OCI-LY7 (cell line): ENCODE data around the gene APCDD1L. TPM values are rescaled to one million over a fixed set of nuclear protein-coding genes. Genes with fewer than 3 reads are reported as not detected.

Source experiments
- BruUV-seq: library from RNA; stranded (reverse); fragments of 400-500 nt; replicated peaks from 2 replicates; lab custom pipeline; 2021; lab: Mats Ljungman, UMichigan
- CTCF ChIA-PET: fragments of 300-600 bp; sonication (Branson Sonifier 250); formaldehyde crosslinking; loops from one replicate; lab custom pipeline; 2022; ENCODE audit warnings: antibody characterized with exemption; ENCODE audit not compliant: unreplicated experiment; lab: Charles Lee
- POLR2A ChIA-PET: fragments of 300-600 bp; sonication (Branson Sonifier 250); formaldehyde crosslinking; loops from one replicate; lab custom pipeline; 2022; ENCODE audit warnings: antibody characterized with exemption; lab: Charles Lee
- DNase-seq: peaks from one replicate; pipeline ENCODE4 v3.0.0-alpha.2; 2015; ENCODE audit warnings: low spot score
- H2AFZ ChIP-seq: fragments of 200-600 bp; sonication (generic), shearing (Covaris generic); 2 replicates; pipeline ENCODE4 v1.6.1; 2014; ENCODE audit warnings: mild to moderate bottlenecking, antibody characterized with exemption, low read length, moderate library complexity
- H3K27ac ChIP-seq: fragments of 200-600 bp; sonication (generic); 2 replicates; pipeline ENCODE4 v1.5.1; 2014; ENCODE audit warnings: mixed run types, low read depth, mild to moderate bottlenecking, moderate library complexity, low read length, inconsistent platforms; ENCODE audit not compliant: poor library complexity, severe bottlenecking
- H3K36me3 ChIP-seq: fragments of 200-600 bp; sonication (generic); 2 replicates; pipeline ENCODE4 v1.6.1; 2014; ENCODE audit warnings: mild to moderate bottlenecking, antibody characterized with exemption, low read length, moderate library complexity, mixed read lengths; ENCODE audit not compliant: insufficient read depth
- H3K4me1 ChIP-seq: fragments of 200-600 bp; sonication (generic); 2 replicates; pipeline ENCODE4 v1.5.1; 2014; ENCODE audit warnings: mild to moderate bottlenecking, low read length; ENCODE audit not compliant: insufficient read depth, poor library complexity, severe bottlenecking
- H3K4me2 ChIP-seq: fragments of 200-600 bp; sonication (generic); 2 replicates; pipeline ENCODE4 v1.6.1; 2014; ENCODE audit warnings: mild to moderate bottlenecking, low read length
- H3K4me3 ChIP-seq: fragments of 200-600 bp; sonication (generic); 2 replicates; pipeline ENCODE4 v1.5.1; 2014; ENCODE audit warnings: mild to moderate bottlenecking, low read depth, low read length; ENCODE audit not compliant: poor library complexity, severe bottlenecking
- H3K79me2 ChIP-seq: fragments of 200-600 bp; sonication (generic); 2 replicates; pipeline ENCODE4 v1.6.1; 2016; ENCODE audit warnings: low read depth, mild to moderate bottlenecking, low read length, moderate library complexity, mixed read lengths; ENCODE audit not compliant: insufficient read depth
- H3K9me2 ChIP-seq: fragments of 200-600 bp; sonication (generic); 2 replicates; pipeline ENCODE4 v1.6.1; 2016; ENCODE audit warnings: mild to moderate bottlenecking, low read length, mixed read lengths; ENCODE audit not compliant: insufficient read depth
- H3K9me3 ChIP-seq: fragments of 200-600 bp; sonication (generic); 2 replicates; pipeline ENCODE4 v1.6.1; 2014; ENCODE audit warnings: mild to moderate bottlenecking, mixed run types, low read length, mixed read lengths
- H4K20me1 ChIP-seq: fragments of 200-600 bp; sonication (generic); 2 replicates; pipeline ENCODE4 v1.6.1; 2014; ENCODE audit warnings: mild to moderate bottlenecking, antibody characterized with exemption, low read length, moderate library complexity, mixed read lengths; ENCODE audit not compliant: insufficient read depth
- EZH2phosphoT487 ChIP-seq: fragments of 200-600 bp; sonication (generic); IDR thresholded peaks from 2 replicates; pipeline ENCODE4 v1.6.1; 2018; ENCODE audit warnings: low read depth, borderline replicate concordance, mild to moderate bottlenecking, mixed run types, antibody characterized with exemption, low read length, moderate library complexity, mixed read lengths
- intact Hi-C: fragments of 100-400 bp; cut with micrococcal nuclease; formaldehyde crosslinking; loops from one replicate; pipeline ENCODE4 v1.10.0; 2022; ENCODE audit not compliant: unreplicated experiment
- total RNA-seq, 2 experiments: library from RNA; depleted of rRNA in 1 of 2; stranded (reverse); fragments of >200 nt in 1 of 2; shearing (Covaris generic) in 1 of 2; gene quantifications; 2 replicates each; pipeline ENCODE4 v1.2.3, GENCODE V29; 2014 to 2022
- TF ChIP-seq, protein P1 (sequence below): fragments of 200-600 bp; sonication (generic); conservative IDR thresholded peaks from 2 replicates; pipeline ENCODE4 v1.5.1; 2014; ENCODE audit warnings: mild to moderate bottlenecking, antibody characterized with exemption, low read length, moderate library complexity, mixed read lengths

Gene APCDD1L
- total RNA-seq, 2 experiments from 2014 or later, result not detected

GRCh38 chr20:58433029-58433647, 82.1 kb downstream of the APCDD1L start:
- Histone ChIP-seq H4K20me1 (no peaks in the 10 kb centered on the region), H2AFZ (no peak overlapping the region), H3K27ac (no peak overlapping the region), H3K4me1 (peaks cover under 1% of the 10 kb centered on the region), H3K9me2 (no peaks in the 10 kb centered on the region), H3K36me3 (peaks cover 89% of the 10 kb centered on the region), H3K4me2 (no peak overlapping the region), H3K9me3 (no peaks in the 10 kb centered on the region), H3K79me2 (peaks cover 92% of the 10 kb centered on the region), H3K4me3 (no peak overlapping the region)
- BruUV-seq, result no TSS peak
- no peak for TF ChIP-seq EZH2phosphoT487
- TF ChIP-seq, protein P1, sequence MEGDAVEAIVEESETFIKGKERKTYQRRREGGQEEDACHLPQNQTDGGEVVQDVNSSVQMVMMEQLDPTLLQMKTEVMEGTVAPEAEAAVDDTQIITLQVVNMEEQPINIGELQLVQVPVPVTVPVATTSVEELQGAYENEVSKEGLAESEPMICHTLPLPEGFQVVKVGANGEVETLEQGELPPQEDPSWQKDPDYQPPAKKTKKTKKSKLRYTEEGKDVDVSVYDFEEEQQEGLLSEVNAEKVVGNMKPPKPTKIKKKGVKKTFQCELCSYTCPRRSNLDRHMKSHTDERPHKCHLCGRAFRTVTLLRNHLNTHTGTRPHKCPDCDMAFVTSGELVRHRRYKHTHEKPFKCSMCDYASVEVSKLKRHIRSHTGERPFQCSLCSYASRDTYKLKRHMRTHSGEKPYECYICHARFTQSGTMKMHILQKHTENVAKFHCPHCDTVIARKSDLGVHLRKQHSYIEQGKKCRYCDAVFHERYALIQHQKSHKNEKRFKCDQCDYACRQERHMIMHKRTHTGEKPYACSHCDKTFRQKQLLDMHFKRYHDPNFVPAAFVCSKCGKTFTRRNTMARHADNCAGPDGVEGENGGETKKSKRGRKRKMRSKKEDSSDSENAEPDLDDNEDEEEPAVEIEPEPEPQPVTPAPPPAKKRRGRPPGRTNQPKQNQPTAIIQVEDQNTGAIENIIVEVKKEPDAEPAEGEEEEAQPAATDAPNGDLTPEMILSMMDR, result no peak
- POLR2A ChIA-PET, result interaction anchor here (1.0 kb wide), 1 partner anchor 113 kb away, joined by 3 read pairs; no protein-coding TSS in a partner anchor
- CTCF ChIA-PET, result no interaction called here
- intact Hi-C loops, result no loop called here
- DNase-seq, result no peak

DNA sequence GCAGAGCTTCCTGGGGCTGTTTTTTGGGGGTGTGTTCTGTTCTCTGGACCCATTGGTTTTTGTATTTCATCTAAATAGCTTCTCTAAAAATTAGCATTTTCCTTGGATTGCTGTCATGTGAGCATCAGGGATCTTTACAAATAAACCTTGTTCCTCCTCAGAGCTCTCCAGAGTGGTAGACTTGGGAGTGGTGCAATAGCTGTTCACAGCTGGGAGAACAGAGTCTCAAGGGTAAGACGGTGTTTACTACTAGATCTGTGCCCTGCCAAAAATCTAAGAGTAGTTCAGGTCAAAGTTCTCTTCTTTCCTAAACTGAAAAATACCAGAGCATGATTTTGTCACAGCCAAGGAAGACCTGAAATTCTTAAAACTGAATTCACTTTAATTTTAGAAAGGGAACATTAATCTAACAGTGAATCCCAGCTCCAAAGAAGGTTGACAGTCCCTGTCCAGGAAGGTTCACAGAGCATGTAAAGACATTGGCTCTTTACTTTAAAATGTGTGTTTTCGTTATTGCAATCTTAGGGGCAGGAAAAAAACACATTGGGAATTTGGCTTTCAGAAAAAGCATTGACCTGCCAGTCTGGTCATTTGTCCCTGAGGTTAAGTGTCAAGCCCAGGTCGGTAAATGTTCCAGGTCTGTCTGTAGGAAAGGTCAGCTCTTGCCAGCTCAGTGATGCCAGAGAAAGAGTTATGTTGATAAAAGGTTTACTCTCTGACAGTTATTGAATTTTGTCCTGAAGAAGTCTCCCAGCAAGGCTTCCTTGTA, 82.8 kb downstream of the APCDD1L start:
- Histone ChIP-seq H3K27ac (no peak overlapping the region), H4K20me1 (no peaks in the 10 kb centered on the region), H2AFZ (no peak overlapping the region), H3K36me3 (peaks cover 87% of the 10 kb centered on the region), H3K4me2 (no peak overlapping the region), H3K9me3 (no peaks in the 10 kb centered on the region), H3K9me2 (no peaks in the 10 kb centered on the region), H3K79me2 (peaks cover 90% of the 10 kb centered on the region), H3K4me3 (no peak overlapping the region), H3K4me1 (no peaks in the 10 kb centered on the region)
- no TSS peak for BruUV-seq
- intact Hi-C loops, result no loop called here
- no peak for DNase-seq
- ChIA-PET POLR2A (interaction anchor here (1.0 to 1.1 kb wide), 2 partner anchors 72 to 112 kb away, joined by 3 read pairs; no protein-coding TSS in a partner anchor), CTCF (no interaction called here)
- TF ChIP-seq, protein P1, result no peak
- no peak for TF ChIP-seq EZH2phosphoT487
